Measurements from ENCODE around the gene BMP2K.

BMP2K gene

GRCh38 chr4:78777576-78777940, 1.4 kb downstream of the BMP2K start:
- no peak for DNase-seq
- intact Hi-C loops (cut with DNase I; ENCODE audit: low total_unique reads), result loop anchor here (10.0 kb wide), 1 partner anchor 133 kb away; no protein-coding TSS in a partner anchor
- H3K36me3 ChIP-seq, result no peaks in the 10 kb centered on the region
- H3K4me3 ChIP-seq, result peak overlapping the region; percentile 78 to 92
- H3K9me3 ChIP-seq, result no peaks in the 10 kb centered on the region
- peak overlapping the region in 1 of 2 donors; percentile 98 for H3K27ac ChIP-seq
- TF ChIP-seq CTCF (IDR thresholded peaks at IDR 0.05), result no peak
- no peaks in the 10 kb centered on the region for H3K27me3 ChIP-seq
- peaks cover 0 to 39% (median 6%) of the 10 kb centered on the region in 4 donors for H3K4me1 ChIP-seq

- Histone ChIP-seq H3K4me1 (peaks cover 0 to 41% (median 6%) of the 10 kb centered on the region in 4 donors), H3K4me3 (no peak overlapping the region), H3K9me3 (no peaks in the 10 kb centered on the region), H3K27ac (no peak overlapping the region), H3K36me3 (no peaks in the 10 kb centered on the region), H3K27me3 (no peaks in the 10 kb centered on the region)
- no peak for DNase-seq
- TF ChIP-seq CTCF (IDR thresholded peaks at IDR 0.05), result no peak
- intact Hi-C loops (cut with DNase I; ENCODE audit: low total_unique reads), result loop anchor here (10.0 kb wide), 1 partner anchor 134 kb away; no protein-coding TSS in a partner anchor
Observed at GRCh38 chr4:78778530-78778929, 2.4 kb downstream of the BMP2K start.

GRCh38 chr4:78779280-78779679, 3.1 kb downstream of the BMP2K start:
- H3K4me3 ChIP-seq, result no peak overlapping the region
- H3K36me3 ChIP-seq, result no peaks in the 10 kb centered on the region
- TF ChIP-seq CTCF (IDR thresholded peaks at IDR 0.05), result no peak
- H3K9me3 ChIP-seq, result no peaks in the 10 kb centered on the region
- peaks cover 0 to 48% (median 6%) of the 10 kb centered on the region in 4 donors for H3K4me1 ChIP-seq
- intact Hi-C loops (cut with DNase I; ENCODE audit: low total_unique reads), result loop anchor here (10.0 kb wide), 1 partner anchor 134 kb away; no protein-coding TSS in a partner anchor
- H3K27me3 ChIP-seq, result no peaks in the 10 kb centered on the region
- no peak overlapping the region for H3K27ac ChIP-seq
- DNase-seq, result no peak

GRCh38 chr4:78780093-78780492, 3.9 kb downstream of the BMP2K start:
- Histone ChIP-seq H3K4me3 (no peak overlapping the region), H3K36me3 (no peaks in the 10 kb centered on the region), H3K27me3 (no peaks in the 10 kb centered on the region), H3K4me1 (peaks cover 0 to 49% (median 8%) of the 10 kb centered on the region in 4 donors), H3K27ac (no peak overlapping the region), H3K9me3 (no peaks in the 10 kb centered on the region)
- intact Hi-C loops (cut with DNase I; ENCODE audit: low total_unique reads), result no loop called here
- TF ChIP-seq CTCF (IDR thresholded peaks at IDR 0.05), result no peak
- DNase-seq, result no peak

- Histone ChIP-seq H3K4me1 (peaks cover 0 to 59% (median 9%) of the 10 kb centered on the region in 4 donors), H3K27ac (no peak overlapping the region)
- intact Hi-C loops (cut with DNase I; ENCODE audit: low total_unique reads), result no loop called here
Observed at GRCh38 chr4:78781139-78781538, 5.0 kb downstream of the BMP2K start.

More at GRCh38 chr4:78781139-78781538, 5.0 kb downstream of the BMP2K start:
- no peak for DNase-seq
- no peak for TF ChIP-seq CTCF (IDR thresholded peaks at IDR 0.05)
- no peaks in the 10 kb centered on the region for H3K9me3 ChIP-seq
- no peaks in the 10 kb centered on the region for H3K27me3 ChIP-seq
- no peaks in the 10 kb centered on the region for H3K36me3 ChIP-seq
- no peak overlapping the region for H3K4me3 ChIP-seq

Measured in tibial artery (tissue), 4 donors.